Suprapubic skin (tissue), 4 donors: Measurements from ENCODE around the gene NRP1. TPM values are rescaled to one million over a fixed set of nuclear protein-coding genes. Genes with fewer than 3 reads are reported as not detected.

Source experiments
- DNase-seq, 2 donors: peaks; one replicate each; pipeline ENCODE4 v3.0.0-alpha.2; 2019; ENCODE audit warnings: low spot score in 2 of 2
- H3K27ac ChIP-seq: fragments of 200-600 bp; sonication (generic); one replicate; pipeline ENCODE4 v1.5.1; 2019
- H3K27me3 ChIP-seq: fragments of 200-600 bp; sonication (generic); one replicate; pipeline ENCODE4 v1.5.1; 2019
- H3K36me3 ChIP-seq: fragments of 200-600 bp; sonication (generic); one replicate; pipeline ENCODE4 v1.5.1; 2019
- H3K4me1 ChIP-seq: fragments of 200-600 bp; sonication (generic); one replicate; pipeline ENCODE4 v1.5.1; 2019
- H3K4me3 ChIP-seq: fragments of 200-600 bp; sonication (generic); one replicate; pipeline ENCODE4 v1.5.1; 2019; ENCODE audit warnings: mild to moderate bottlenecking
- H3K9me3 ChIP-seq: fragments of 200-600 bp; sonication (generic); one replicate; pipeline ENCODE4 v1.5.1; 2019
- EP300 ChIP-seq: sonication (generic); formaldehyde crosslinking; IDR thresholded peaks from one replicate; pipeline ENCODE4 v1.6.1; 2017; ENCODE audit warnings: antibody characterized with exemption
- POLR2A ChIP-seq, 2 donors: fragments of 450-650 bp; IDR thresholded peaks; one replicate each; pipeline ENCODE4 v1.6.1; 2017; ENCODE audit warnings: antibody characterized with exemption in 2 of 2, mild to moderate bottlenecking in 2 of 2, moderate library complexity in 2 of 2
- POLR2AphosphoS5 ChIP-seq, 3 donors: sonication (generic); formaldehyde crosslinking; IDR thresholded peaks; one replicate each; pipeline ENCODE4 v1.6.1; 2017; ENCODE audit warnings: antibody characterized with exemption in 3 of 3
- WGBS: methylation state at CpG from one replicate; pipeline ENCODE4 v1.1.5; 2018; 5-methylcytosine and 5-hydroxymethylcytosine counted together
- total RNA-seq, 4 donors: library from RNA; depleted of rRNA; stranded (reverse); fragments of >200 nt; gene quantifications; one replicate each; pipeline ENCODE4 v1.1.0, GENCODE V29; 2016
- TF ChIP-seq, protein P1 (sequence below), 2 donors: fragments of 200-600 bp in 1 of 2; fragments of 450-650 bp in 1 of 2; sonication (generic) in 1 of 2; IDR thresholded peaks; one replicate each; pipeline ENCODE4 v1.5.1; 2016 to 2019; ENCODE audit warnings: antibody characterized with exemption in 2 of 2, mild to moderate bottlenecking in 1 of 2, moderate library complexity in 1 of 2

Gene NRP1
- total RNA-seq, 4 donors from 2014 or later = 9.5 to 23.7 (median 18.2) TPM

DNA sequence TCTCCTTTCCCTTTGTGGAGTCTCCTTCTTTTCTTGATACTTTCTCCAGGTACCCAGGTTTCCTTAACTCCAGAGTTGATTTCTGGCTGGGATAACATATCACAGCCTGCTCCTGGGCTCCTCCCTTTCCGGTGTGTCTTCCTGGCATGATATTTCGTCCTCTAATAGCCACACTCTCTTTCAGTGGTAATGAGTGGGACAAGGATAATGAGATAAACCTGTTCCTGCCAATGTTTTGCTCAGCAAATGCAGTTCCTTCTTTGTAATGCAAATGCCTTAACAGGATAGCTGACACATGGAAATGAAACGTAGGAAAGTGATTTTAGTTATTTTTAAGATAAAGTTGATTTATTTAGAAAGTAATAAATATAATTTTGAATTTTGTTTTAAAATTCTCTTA is 168.6 kb downstream of the NRP1 start:
- Histone ChIP-seq H3K36me3 (no peaks in the 10 kb centered on the region), H3K27ac (no peak overlapping the region), H3K9me3 (no peaks in the 10 kb centered on the region), H3K4me3 (no peak overlapping the region), H3K4me1 (no peaks in the 10 kb centered on the region), H3K27me3 (no peaks in the 10 kb centered on the region)
- TF ChIP-seq EP300 (no peak), POLR2A (IDR thresholded peaks at IDR 0.05) (no peak), POLR2AphosphoS5 (IDR thresholded peaks at IDR 0.05) (no peak)
- TF ChIP-seq, protein P1, sequence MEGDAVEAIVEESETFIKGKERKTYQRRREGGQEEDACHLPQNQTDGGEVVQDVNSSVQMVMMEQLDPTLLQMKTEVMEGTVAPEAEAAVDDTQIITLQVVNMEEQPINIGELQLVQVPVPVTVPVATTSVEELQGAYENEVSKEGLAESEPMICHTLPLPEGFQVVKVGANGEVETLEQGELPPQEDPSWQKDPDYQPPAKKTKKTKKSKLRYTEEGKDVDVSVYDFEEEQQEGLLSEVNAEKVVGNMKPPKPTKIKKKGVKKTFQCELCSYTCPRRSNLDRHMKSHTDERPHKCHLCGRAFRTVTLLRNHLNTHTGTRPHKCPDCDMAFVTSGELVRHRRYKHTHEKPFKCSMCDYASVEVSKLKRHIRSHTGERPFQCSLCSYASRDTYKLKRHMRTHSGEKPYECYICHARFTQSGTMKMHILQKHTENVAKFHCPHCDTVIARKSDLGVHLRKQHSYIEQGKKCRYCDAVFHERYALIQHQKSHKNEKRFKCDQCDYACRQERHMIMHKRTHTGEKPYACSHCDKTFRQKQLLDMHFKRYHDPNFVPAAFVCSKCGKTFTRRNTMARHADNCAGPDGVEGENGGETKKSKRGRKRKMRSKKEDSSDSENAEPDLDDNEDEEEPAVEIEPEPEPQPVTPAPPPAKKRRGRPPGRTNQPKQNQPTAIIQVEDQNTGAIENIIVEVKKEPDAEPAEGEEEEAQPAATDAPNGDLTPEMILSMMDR (IDR thresholded peaks at IDR 0.05) = no peak
- WGBS = 28% methylated on average over 3 of the region's 3 CpGs
- DNase-seq = no peak

DNA sequence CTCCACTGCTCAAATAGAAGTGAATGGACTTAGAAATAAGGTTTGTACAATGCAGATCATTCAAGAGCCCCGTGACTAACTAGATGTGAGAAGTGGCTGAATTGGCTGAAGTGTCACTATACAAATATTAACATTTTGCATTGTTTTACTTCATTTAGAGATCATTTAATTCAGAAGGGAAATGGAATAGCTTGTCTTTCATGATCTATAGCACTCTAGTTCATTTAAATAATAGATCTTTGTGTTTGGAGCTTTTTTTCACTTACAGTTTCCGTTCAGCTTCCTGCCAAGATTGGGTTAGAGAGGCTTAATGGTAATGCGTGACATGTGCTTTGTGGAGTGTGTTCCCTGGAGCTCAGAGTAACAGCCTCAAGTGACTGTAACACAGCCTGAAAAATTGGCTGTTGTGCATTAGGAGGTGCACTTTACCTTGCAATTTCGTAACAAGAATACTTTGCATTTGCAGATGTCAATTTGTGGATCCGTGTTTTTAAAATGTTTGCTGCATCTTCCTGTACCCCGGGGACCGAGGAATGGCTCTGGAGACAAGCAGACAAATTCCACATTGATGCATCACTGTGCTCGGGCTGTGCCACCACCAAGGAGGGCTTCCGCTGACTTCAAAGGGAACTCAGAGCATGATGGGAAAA is 170.3 kb downstream of the NRP1 start:
- H3K36me3 ChIP-seq = no peaks in the 10 kb centered on the region
- WGBS = 51% methylated on average over 9 of the region's 9 CpGs
- no peak overlapping the region for H3K4me3 ChIP-seq
- TF ChIP-seq POLR2AphosphoS5 (IDR thresholded peaks at IDR 0.05) (no peak), EP300 (no peak), POLR2A (IDR thresholded peaks at IDR 0.05) (no peak)
- TF ChIP-seq, protein P1 (IDR thresholded peaks at IDR 0.05) = no peak
- no peaks in the 10 kb centered on the region for H3K9me3 ChIP-seq
- no peaks in the 10 kb centered on the region for H3K4me1 ChIP-seq
- H3K27me3 ChIP-seq = no peaks in the 10 kb centered on the region
- H3K27ac ChIP-seq = no peak overlapping the region
- DNase-seq = no peak

DNA sequence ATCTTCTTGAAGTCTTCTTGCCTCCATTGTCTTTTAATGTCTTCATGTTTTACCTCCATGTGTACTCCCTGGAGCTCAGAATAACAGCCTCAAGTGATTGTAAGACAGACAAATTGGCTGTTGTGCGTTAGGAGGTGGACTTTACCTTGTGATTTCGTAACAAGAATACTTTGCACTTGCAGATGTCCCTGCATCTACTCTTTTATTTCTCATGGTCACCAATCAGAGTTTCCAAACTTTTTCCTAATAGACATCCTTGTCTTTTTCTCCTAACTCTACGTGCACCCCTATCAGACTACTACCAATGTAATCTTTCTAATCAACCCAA is 172.3 kb downstream of the NRP1 start:
- no peak for DNase-seq
- no peaks in the 10 kb centered on the region for H3K4me1 ChIP-seq
- TF ChIP-seq, protein P1 (IDR thresholded peaks at IDR 0.05) = no peak
- TF ChIP-seq POLR2A (IDR thresholded peaks at IDR 0.05) = no peak
- TF ChIP-seq POLR2AphosphoS5 (IDR thresholded peaks at IDR 0.05) = no peak
- TF ChIP-seq EP300 = no peak
- H3K9me3 ChIP-seq = no peaks in the 10 kb centered on the region
- H3K4me3 ChIP-seq = no peak overlapping the region
- H3K27me3 ChIP-seq = no peaks in the 10 kb centered on the region
- 92% methylated on average over 3 of the region's 3 CpGs for WGBS
- H3K27ac ChIP-seq = no peak overlapping the region
- no peaks in the 10 kb centered on the region for H3K36me3 ChIP-seq

DNA sequence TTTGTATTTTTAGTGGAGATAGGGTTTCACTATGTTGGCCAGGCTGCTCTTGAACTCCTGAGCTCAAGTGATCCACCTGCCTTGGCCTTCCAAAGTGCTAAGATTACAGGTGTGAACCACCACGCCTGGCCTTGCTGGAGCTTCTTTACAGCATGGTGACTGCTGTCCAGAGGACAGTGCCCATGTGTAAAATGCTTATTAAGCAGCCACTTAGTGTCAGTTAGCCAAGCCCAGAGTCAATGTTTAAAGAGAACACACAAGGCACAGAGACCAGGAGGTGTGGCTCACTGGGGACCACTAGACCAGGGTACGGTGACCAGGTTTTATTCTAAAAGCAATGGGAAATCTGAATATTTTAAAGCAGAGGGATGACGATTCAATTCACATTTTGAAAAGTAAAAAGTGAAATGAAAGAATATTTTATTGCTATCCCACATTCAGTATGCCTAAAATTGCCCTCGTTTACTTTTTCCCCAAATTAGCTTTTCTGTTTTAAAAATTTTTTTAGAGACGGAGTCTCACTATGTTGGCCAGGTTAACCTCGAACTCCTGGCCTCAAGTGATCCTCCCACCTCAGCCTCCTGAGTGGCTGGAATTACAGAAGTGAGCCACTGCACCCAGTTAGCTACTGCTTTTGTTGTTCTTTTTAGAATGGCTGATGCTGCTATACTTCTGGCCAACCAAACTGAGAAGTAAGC is 172.8 kb downstream of the NRP1 start:
- no peak for TF ChIP-seq EP300
- TF ChIP-seq POLR2AphosphoS5 (IDR thresholded peaks at IDR 0.05) = no peak
- no peak for TF ChIP-seq POLR2A (IDR thresholded peaks at IDR 0.05)
- TF ChIP-seq, protein P1 (IDR thresholded peaks at IDR 0.05) = no peak
- no peak overlapping the region for H3K4me3 ChIP-seq
- WGBS = 92% methylated on average over 6 of the region's 6 CpGs
- no peaks in the 10 kb centered on the region for H3K9me3 ChIP-seq
- no peaks in the 10 kb centered on the region for H3K4me1 ChIP-seq
- H3K27ac ChIP-seq = no peak overlapping the region
- H3K27me3 ChIP-seq = no peaks in the 10 kb centered on the region
- DNase-seq = no peak
- H3K36me3 ChIP-seq = no peaks in the 10 kb centered on the region

DNA sequence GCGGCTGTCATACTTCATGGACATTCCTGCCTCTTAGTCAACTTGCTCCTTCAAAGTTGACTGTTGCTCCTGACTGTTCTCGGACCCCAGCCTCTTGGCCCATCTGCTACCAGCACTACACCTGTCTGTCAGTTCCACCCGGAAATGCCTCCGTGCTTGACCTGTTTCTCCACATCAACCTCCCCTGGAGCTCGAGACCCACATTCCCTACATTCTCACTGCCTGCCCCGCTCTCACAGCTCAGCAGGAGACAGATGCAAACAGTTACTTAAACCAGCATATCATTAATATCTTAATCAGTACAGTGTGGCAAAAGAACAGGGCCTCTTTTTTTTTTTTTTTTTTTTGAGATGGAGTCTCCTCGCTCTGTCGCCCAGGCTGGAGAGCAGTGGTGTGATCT is 174.3 kb downstream of the NRP1 start:
- TF ChIP-seq POLR2A (IDR thresholded peaks at IDR 0.05) = no peak
- no peak for TF ChIP-seq EP300
- TF ChIP-seq, protein P1 (IDR thresholded peaks at IDR 0.05) = no peak
- TF ChIP-seq POLR2AphosphoS5 (IDR thresholded peaks at IDR 0.05) = no peak
- Histone ChIP-seq H3K9me3 (no peaks in the 10 kb centered on the region), H3K27me3 (no peaks in the 10 kb centered on the region), H3K27ac (no peak overlapping the region), H3K4me1 (no peaks in the 10 kb centered on the region), H3K4me3 (no peak overlapping the region), H3K36me3 (no peaks in the 10 kb centered on the region)
- DNase-seq = no peak
- 95% methylated on average over 8 of the region's 8 CpGs for WGBS
